Mucosa of gallbladder (tissue), 1 donor: Measurements from ENCODE around the gene IRF5. TPM values are rescaled to one million over a fixed set of nuclear protein-coding genes. Genes with fewer than 3 reads are reported as not detected.

ENCODE experiments used
- DNase-seq: peaks from one replicate; pipeline ENCODE4 v3.0.0-alpha.2; 2020; ENCODE audit warnings: low spot score
- total RNA-seq: library from RNA; stranded (reverse); gene quantifications from one replicate; pipeline ENCODE4 v1.2.1, GENCODE V29; 2021
- donor health status: DM: no; HTN: no; CAD: no.

Gene IRF5, protein sequence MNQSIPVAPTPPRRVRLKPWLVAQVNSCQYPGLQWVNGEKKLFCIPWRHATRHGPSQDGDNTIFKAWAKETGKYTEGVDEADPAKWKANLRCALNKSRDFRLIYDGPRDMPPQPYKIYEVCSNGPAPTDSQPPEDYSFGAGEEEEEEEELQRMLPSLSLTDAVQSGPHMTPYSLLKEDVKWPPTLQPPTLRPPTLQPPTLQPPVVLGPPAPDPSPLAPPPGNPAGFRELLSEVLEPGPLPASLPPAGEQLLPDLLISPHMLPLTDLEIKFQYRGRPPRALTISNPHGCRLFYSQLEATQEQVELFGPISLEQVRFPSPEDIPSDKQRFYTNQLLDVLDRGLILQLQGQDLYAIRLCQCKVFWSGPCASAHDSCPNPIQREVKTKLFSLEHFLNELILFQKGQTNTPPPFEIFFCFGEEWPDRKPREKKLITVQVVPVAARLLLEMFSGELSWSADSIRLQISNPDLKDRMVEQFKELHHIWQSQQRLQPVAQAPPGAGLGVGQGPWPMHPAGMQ
- total RNA-seq, result 18.8 TPM

DNA sequence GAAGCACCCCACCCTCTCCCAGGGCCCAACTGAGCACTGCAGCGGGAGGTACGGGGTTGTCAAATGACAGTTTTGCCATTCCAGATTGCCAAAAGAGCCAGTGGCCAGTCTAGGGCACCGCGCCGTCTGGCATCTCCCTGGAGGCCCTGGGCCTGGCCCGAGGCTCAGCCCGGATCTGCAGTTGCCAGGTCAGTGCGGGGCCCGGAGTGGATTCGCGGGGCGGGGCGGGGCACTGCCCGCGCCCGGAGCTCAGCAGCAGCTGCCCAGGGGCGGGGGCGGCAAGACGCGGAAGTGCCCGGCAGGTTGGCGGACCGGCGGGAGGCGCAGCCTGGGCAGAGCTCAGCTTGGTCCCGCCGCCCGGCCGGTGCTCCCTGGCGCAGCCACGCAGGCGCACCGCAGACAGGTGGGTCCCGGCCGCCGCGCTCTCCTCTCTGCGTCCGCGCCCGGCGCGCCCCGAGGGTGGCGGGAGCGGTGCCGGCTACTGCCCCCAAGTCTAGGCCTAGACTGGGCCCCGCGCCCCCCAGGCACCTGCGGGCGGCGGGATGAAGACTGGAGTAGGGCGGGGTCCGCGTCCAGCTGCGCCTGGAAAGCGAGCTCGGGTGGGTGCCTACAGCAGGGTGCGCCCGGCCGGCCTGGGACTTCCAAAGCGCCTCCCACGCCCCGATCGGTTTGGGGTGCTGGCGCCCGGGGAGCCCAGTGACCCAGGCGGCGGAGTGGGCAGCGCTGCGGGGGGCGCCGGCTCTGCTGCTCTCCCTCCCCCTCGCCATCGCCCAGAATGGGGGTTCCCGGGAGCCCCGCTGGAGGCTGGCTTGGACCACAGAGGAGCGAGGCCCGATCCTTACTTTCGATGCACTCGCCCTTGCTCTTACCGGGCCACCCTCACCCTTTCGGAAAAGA, at the start of gene IRF5:
IRF5 (plus strand) TSS at position 281 of the 897 bp plus-strand sequence. CDS start 4,155 bp downstream, outside the sequence.
- peak; percentile 57 for DNase-seq

DNA sequence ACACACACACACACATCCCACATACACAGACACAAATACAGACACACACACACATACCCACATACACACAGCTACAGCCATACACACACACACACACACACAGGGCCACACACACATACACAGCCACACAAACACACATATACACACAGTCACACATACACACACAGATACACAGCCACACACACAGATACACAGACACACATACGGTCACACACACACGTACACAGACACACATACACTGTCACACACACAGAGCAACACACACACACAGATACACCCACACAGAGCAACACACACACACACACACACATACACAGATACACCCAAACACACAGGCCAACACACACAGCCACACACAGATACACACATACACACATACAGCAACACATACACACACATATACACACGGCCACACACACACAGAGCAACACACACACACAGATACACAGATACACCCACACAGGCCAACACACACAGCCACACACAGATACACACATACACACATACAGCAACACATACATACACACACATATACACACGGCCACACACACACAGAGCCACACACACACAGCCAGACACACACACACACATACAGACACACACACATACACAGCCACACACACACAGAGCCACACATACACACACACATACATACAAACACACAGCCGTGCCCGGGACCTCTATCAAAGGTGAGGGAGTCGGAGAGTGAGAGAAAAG, 49.5 kb upstream of the IRF5 start:
- DNase-seq, result no peak

GRCh38 chr7:128888756-128889095, 49.0 kb upstream of the IRF5 start:
- DNase-seq, result no peak

GRCh38 chr7:128889121-128889520, 48.6 kb upstream of the IRF5 start:
- DNase-seq, result no peak

GRCh38 chr7:128890306-128891109, 47.2 kb upstream of the IRF5 start:
- no peak for DNase-seq

GRCh38 chr7:128891110-128891941, 46.4 kb upstream of the IRF5 start:
- no peak for DNase-seq

GRCh38 chr7:128891942-128892269, 45.8 kb upstream of the IRF5 start:
- DNase-seq, result no peak

GRCh38 chr7:128892521-128893250, 45.0 kb upstream of the IRF5 start:
- peak; percentile 42 for DNase-seq

DNA sequence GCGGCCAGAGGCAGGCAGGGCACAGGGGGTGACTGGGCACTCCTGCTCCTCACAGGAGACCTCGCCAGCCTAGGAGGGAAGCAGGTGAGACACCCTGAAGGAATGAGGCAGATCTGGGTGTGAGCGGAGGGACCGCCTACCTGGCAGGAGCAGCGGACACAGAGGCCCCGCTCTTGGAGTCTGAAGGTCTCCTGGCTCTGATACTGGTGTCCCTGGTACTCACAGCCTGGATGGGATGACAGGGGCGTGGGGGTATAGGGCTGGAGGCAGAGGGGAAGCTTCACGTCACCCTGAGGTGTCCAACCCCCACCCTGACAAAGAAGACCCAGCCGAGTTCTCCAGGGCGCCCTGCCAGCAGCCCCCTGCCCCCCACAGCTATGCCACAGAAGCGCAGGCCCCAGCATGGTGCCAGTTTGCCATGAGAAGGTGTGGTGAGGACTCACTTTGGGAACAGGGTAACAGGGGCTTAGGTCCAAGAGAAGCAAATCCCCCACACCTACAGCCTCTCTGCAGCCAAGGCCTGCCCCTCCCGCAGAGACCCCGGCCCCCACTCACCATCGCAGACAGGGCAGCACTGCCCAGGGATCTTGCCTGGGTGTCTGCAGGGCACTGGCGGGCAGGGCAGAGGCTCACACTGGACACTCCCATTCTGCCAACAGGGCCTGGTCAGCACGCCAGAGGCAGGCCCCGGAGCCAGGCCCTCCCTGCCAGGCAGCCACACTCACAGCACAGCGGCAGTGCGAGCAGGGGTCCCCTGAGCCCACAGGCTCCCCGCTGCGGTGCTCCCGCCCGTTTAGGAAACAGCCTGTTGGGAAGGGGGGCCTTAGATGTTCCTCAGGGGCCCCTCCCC, 44.3 kb upstream of the IRF5 start:
- DNase-seq, result peak; percentile 90

DNA sequence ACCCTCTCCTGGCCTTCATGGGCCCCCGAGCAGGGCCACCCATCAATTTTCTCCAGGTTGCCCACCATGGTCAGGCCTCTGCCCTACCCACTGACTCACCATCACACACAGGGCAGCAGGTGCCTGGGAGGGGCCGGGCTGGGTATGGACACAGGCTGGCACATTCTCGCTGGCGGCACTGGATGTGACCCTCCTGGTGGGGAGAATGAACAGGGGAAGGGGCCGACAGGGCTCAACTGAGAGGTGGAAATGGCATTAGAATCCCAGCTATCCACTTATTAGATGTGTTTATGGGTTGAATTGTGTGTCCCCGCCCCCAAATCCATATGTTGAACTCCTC, 43.7 kb upstream of the IRF5 start:
- DNase-seq, result no peak

DNA sequence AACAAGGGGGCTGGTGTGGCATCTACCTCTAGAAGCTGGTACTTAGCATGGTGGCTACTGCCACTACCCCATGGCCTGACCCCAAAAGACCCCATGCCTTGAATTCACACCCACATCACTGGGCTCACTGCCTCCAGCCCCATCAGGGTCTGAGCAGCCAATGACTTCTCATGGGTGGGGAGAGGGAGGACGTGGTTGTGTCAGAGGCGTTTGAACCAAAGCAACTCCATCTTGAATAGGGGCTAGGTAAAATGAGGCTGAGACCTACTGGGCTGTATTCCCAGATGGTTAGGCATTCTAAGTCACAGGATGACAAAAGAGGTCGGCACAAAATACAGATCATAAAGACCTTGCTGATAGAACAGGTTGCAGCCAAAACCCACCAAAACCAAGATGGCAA, 42.4 kb upstream of the IRF5 start:
- DNase-seq, result no peak

DNA sequence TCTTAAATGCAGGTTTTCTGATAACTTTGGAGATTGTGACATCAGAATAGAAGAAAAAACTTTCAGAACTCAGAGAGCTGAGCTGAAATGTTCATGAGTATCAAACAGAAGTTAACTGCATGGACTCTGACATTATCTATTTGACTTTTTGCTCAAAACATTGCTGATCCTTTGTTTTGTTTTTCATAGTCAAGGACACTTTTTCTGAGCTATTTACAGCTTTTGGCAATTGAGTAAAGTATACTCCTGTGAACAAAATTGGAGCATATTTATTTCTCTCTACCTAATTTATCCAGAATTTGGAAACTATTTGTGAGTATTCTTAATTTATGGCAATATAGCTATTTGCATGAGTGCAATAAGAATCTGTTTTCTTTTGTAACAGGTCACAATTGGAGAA, 38.3 kb upstream of the IRF5 start:
- no peak for DNase-seq

GRCh38 chr7:128900237-128900636, 37.5 kb upstream of the IRF5 start:
- no peak for DNase-seq

GRCh38 chr7:128902761-128903585, 34.8 kb upstream of the IRF5 start:
- peak; percentile 54 for DNase-seq

- no peak for DNase-seq
These were observed 33.9 kb upstream of the IRF5 start for GRCh38 chr7:128903621-128904361.

DNA sequence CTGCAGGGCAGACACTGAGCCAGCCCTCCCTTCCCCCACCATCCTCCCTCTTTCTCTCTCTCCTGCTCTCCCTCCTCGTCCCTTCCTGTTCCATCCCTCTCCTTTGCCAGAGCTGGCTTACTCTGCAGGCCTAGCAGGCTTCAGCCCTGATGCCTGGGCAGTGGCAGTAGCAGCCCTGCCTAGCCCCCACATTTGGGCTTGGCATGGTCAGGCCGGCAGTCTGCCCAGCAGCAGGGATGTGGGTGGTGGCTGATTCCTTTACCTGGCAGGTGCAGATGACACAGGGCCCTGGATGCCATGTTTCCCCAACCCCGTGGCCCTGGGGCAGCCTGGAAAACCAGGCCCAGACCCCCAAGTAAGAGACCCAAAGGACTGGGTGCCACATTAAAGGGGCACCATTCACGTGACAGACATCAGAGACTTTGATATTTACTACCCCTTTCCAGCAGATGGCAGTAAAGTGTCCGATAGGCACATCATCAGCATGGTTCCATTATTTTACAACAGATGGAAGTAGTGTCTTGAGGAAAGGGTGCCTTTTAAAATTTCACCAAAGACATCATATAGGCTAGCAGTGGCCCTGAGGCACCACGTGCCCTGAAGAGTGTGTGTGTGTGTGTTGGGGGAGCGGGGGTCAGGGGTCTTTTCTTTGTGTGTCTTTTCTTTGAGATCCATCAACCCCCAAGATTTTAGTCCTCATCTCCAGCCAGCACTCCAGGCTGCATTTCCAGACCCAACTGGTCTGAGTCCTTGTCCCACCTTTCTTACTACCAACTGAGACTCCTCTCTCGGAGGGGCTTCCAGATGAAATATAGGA, 33.1 kb upstream of the IRF5 start:
- DNase-seq, result no peak
